NK-92 (cell line): ENCODE measurements around the gene DUSP16.

ENCODE experiments used
- DNase-seq: peaks from one replicate; lab custom pipeline; 2025; ENCODE audit not compliant: unreplicated experiment; lab: John Stamatoyannopoulos, UW

Gene DUSP16

GRCh38 chr12:12499909-12500604 is 62.6 kb downstream of the DUSP16 start:
- no peak for DNase-seq

- no peak for DNase-seq
Observed at GRCh38 chr12:12498210-12498609, 64.5 kb downstream of the DUSP16 start.

- DNase-seq: no peak
Observed at GRCh38 chr12:12495536-12495935, 67.1 kb downstream of the DUSP16 start.

GRCh38 chr12:12492547-12492946 is 70.1 kb downstream of the DUSP16 start:
- no peak for DNase-seq

GRCh38 chr12:12491606-12492005 is 71.1 kb downstream of the DUSP16 start:
- no peak for DNase-seq

- DNase-seq: no peak
Observed at GRCh38 chr12:12488823-12489550, 73.7 kb downstream of the DUSP16 start.

- no peak for DNase-seq
Observed at GRCh38 chr12:12488296-12488695, 74.4 kb downstream of the DUSP16 start.

- no peak for DNase-seq
Observed at GRCh38 chr12:12487490-12487889, 75.2 kb downstream of the DUSP16 start.

GRCh38 chr12:12486661-12487240 is 75.9 kb downstream of the DUSP16 start:
- DNase-seq: no peak

GRCh38 chr12:12483438-12483837 is 79.2 kb downstream of the DUSP16 start:
- no peak for DNase-seq

GRCh38 chr12:12482959-12483358 is 79.7 kb downstream of the DUSP16 start:
- DNase-seq: no peak

GRCh38 chr12:12482150-12482761 is 80.4 kb downstream of the DUSP16 start:
- no peak for DNase-seq

GRCh38 chr12:12481631-12482030 is 81.0 kb downstream of the DUSP16 start:
- DNase-seq: no peak

- no peak for DNase-seq
Observed at GRCh38 chr12:12480074-12480473, 82.6 kb downstream of the DUSP16 start.

GRCh38 chr12:12477532-12477890 is 85.2 kb downstream of the DUSP16 start:
- no peak for DNase-seq

- DNase-seq: no peak
Observed at GRCh38 chr12:12476857-12477531, 85.7 kb downstream of the DUSP16 start.

GRCh38 chr12:12474931-12475795 is 87.5 kb downstream of the DUSP16 start:
- DNase-seq: no peak

- no peak for DNase-seq
Observed at GRCh38 chr12:12474471-12474928, 88.2 kb downstream of the DUSP16 start.

GRCh38 chr12:12473223-12473622 is 89.4 kb downstream of the DUSP16 start:
- no peak for DNase-seq
